ENCODE results near the gene PLAU. TPM values are rescaled to one million over a fixed set of nuclear protein-coding genes. Genes with fewer than 3 reads are reported as not detected.

Gene PLAU
- total and polyA plus RNA-seq, 2 of the 13 experiments (the other 11 are each of a cell fraction or from before 2014, with no cell fraction given): 0.45 to 11.2 TPM

- TF ChIP-seq RFX5 (IDR thresholded peaks at IDR 0.05; ENCODE audit: low read depth, low read length): no peak
- no peak for TF ChIP-seq KLF12 (CRISPR knock-in tag; IDR thresholded peaks at IDR 0.05; ENCODE audit: borderline replicate concordance)
- TF ChIP-seq PPARG (CRISPR knock-in tag; conservative IDR thresholded peaks at IDR 0.05): no peak
- TF ChIP-seq ELK4 (CRISPR knock-in tag; IDR thresholded peaks at IDR 0.05; ENCODE audit: borderline replicate concordance): no peak
- TF ChIP-seq ZNF451 (CRISPR knock-in tag; IDR thresholded peaks at IDR 0.05): no peak
- peak; percentile 89 for TF ChIP-seq HOXA3 (CRISPR knock-in tag; IDR thresholded peaks at IDR 0.05)
- no peak for TF ChIP-seq ZNF577 (CRISPR knock-in tag; IDR thresholded peaks at IDR 0.05; ENCODE audit: borderline replicate concordance, low read depth)
- TF ChIP-seq TBL1XR1 (IDR thresholded peaks at IDR 0.05; ENCODE audit: borderline replicate concordance, low read length, partially characterized antibody): no peak
- no peak for TF ChIP-seq MXD1 (CRISPR knock-in tag; IDR thresholded peaks at IDR 0.05)
- TF ChIP-seq HNRNPK (IDR thresholded peaks at IDR 0.05; ENCODE audit: low read depth, low read length, poor library complexity, severe bottlenecking): no peak
- 0 out of 2 replicates have a peak, but pooled peaks have one; percentile 9 for TF ChIP-seq CAMTA2 (CRISPR knock-in tag; IDR thresholded peaks at IDR 0.05; ENCODE audit: borderline replicate concordance)
- TF ChIP-seq MED13 (CRISPR knock-in tag; IDR thresholded peaks at IDR 0.05): no peak
- no peak for TF ChIP-seq ZSCAN5A (CRISPR knock-in tag; IDR thresholded peaks at IDR 0.05; ENCODE audit: borderline replicate concordance)
- no peak for TF ChIP-seq THRA (CRISPR knock-in tag; IDR thresholded peaks at IDR 0.05; ENCODE audit: borderline replicate concordance)
- TF ChIP-seq ZNF251 (CRISPR knock-in tag; IDR thresholded peaks at IDR 0.05): no peak
- TF ChIP-seq GABPB1 (CRISPR knock-in tag; IDR thresholded peaks at IDR 0.05): peak; percentile 72
- TF ChIP-seq ZNF180 (CRISPR knock-in tag; IDR thresholded peaks at IDR 0.05; ENCODE audit: borderline replicate concordance, low read depth): no peak
- no peak for TF ChIP-seq PRDM15 (CRISPR knock-in tag; IDR thresholded peaks at IDR 0.05)
- no peak for TF ChIP-seq PITX1 (CRISPR knock-in tag; IDR thresholded peaks at IDR 0.05)
- TF ChIP-seq ZNF572 (CRISPR knock-in tag; IDR thresholded peaks at IDR 0.05): no peak
- no peak for TF ChIP-seq ZNF3 (CRISPR knock-in tag; IDR thresholded peaks at IDR 0.05)
These were observed 31.4 kb upstream of the PLAU start (continued) for GRCh38 chr10:73879296-73880173.
